SU-DHL-6 (cell line): ENCODE data around the gene NAV2.

Experiments
- H2AFZ ChIP-seq: fragments of 200-600 bp; sonication (generic); 2 replicates; pipeline ENCODE4 v1.6.1; 2014; ENCODE audit warnings: low read depth, mild to moderate bottlenecking, moderate library complexity, mixed read lengths, antibody characterized with exemption, low read length; ENCODE audit not compliant: severe bottlenecking
- H3F3A ChIP-seq: fragments of 200-600 bp; shearing (Covaris generic); 2 replicates; pipeline ENCODE4 v1.6.0; 2016; ENCODE audit warnings: antibody characterized with exemption, mild to moderate bottlenecking; ENCODE audit not compliant: insufficient read depth
- H3K27ac ChIP-seq: fragments of 200-600 bp; sonication (generic); 2 replicates; pipeline ENCODE4 v1.5.1; 2016; ENCODE audit warnings: low read depth, mild to moderate bottlenecking, low read length, moderate library complexity, mixed read lengths
- H3K27me3 ChIP-seq: fragments of 200-600 bp; sonication (generic), shearing (Covaris generic); 2 replicates; pipeline ENCODE4 v1.6.0; 2014; ENCODE audit warnings: mild to moderate bottlenecking, low read length
- H3K36me3 ChIP-seq: fragments of 200-600 bp; sonication (generic); 2 replicates; pipeline ENCODE4 v1.6.1; 2014; ENCODE audit warnings: mild to moderate bottlenecking, low read length, mixed read lengths
- H3K4me2 ChIP-seq: fragments of 300-600, 200-600 bp; shearing (Covaris generic), sonication (generic); 2 replicates; pipeline ENCODE4 v1.6.0; 2014; ENCODE audit warnings: low read length, low read depth, mild to moderate bottlenecking; ENCODE audit not compliant: poor library complexity, severe bottlenecking
- H3K4me3 ChIP-seq: fragments of 200-600 bp; sonication (generic); 2 replicates; pipeline ENCODE4 v1.5.1; 2014; ENCODE audit warnings: antibody characterized with exemption, low read length, mild to moderate bottlenecking, mixed read lengths; ENCODE audit not compliant: insufficient read depth, poor library complexity, severe bottlenecking
- H3K79me2 ChIP-seq: fragments of 200-600 bp; sonication (generic); 2 replicates; pipeline ENCODE4 v1.6.1; 2014; ENCODE audit warnings: mild to moderate bottlenecking, low read length, moderate library complexity; ENCODE audit not compliant: insufficient read depth
- H3K9ac ChIP-seq: fragments of 200-600 bp; sonication (generic); 2 replicates; pipeline ENCODE4 v1.7.0; 2014; ENCODE audit warnings: mild to moderate bottlenecking, low read length
- H3K9me2 ChIP-seq: fragments of 200-600 bp; sonication (generic); replicated peaks from 2 replicates; pipeline ENCODE4 v1.6.1; 2014; ENCODE audit warnings: low read length; ENCODE audit not compliant: insufficient read depth
- H3K9me3 ChIP-seq: fragments of 200-600 bp; sonication (generic); 2 replicates; pipeline ENCODE4 v1.6.1; 2014; ENCODE audit warnings: low read length, mixed read lengths; ENCODE audit not compliant: insufficient read depth
- H4K20me1 ChIP-seq: fragments of 200-600 bp; sonication (generic); 2 replicates; pipeline ENCODE4 v1.6.1; 2014; ENCODE audit warnings: low read depth, mild to moderate bottlenecking, antibody characterized with exemption, low read length, moderate library complexity, mixed read lengths
- EZH2phosphoT487 ChIP-seq: fragments of 200-600 bp; sonication (generic), shearing (Covaris generic); conservative IDR thresholded peaks from 2 replicates; pipeline ENCODE4 v1.6.1; 2018; ENCODE audit warnings: mild to moderate bottlenecking, antibody characterized with exemption, low read length, moderate library complexity, mixed read lengths
- TF ChIP-seq, protein P1 (sequence below): fragments of 200-600 bp; sonication (generic); IDR thresholded peaks from one replicate; pipeline ENCODE4 v1.5.1; 2017; ENCODE audit warnings: antibody characterized with exemption, mild to moderate bottlenecking, low read length, moderate library complexity; ENCODE audit not compliant: insufficient read depth, poor library complexity, severe bottlenecking

The NAV2 gene

DNA sequence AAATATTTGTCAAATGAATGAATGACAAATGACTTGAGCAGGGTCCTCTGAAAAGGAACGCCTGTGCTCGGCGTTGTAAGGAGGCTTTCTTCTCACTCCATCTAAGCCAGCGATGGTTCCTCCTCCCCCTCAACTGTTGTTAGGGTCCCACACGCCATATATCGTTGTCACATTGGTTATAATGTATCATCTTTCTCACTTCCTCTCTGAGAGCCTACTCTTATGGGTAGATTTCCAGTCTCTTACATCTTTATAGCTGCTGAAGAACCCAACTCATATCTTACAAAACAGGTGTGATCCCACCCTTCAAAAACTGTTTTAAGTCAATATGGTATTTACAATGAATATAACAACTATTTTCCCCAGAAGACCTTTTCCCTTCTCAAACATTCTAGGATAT is 81.5 kb downstream of the NAV2 start:
- no peaks in the 10 kb centered on the region for H4K20me1 ChIP-seq
- no peaks in the 10 kb centered on the region for H3K36me3 ChIP-seq
- no peak overlapping the region for H3K4me2 ChIP-seq
- no peak overlapping the region for H3K9ac ChIP-seq
- no peaks in the 10 kb centered on the region for H3K9me3 ChIP-seq
- no peaks in the 10 kb centered on the region for H3K79me2 ChIP-seq
- H2AFZ ChIP-seq, result no peak overlapping the region
- H3K4me3 ChIP-seq, result no peak overlapping the region
- no peak overlapping the region for H3K27ac ChIP-seq
- no peaks in the 10 kb centered on the region for H3F3A ChIP-seq
- no peaks in the 10 kb centered on the region for H3K9me2 ChIP-seq
- TF ChIP-seq, protein P1, sequence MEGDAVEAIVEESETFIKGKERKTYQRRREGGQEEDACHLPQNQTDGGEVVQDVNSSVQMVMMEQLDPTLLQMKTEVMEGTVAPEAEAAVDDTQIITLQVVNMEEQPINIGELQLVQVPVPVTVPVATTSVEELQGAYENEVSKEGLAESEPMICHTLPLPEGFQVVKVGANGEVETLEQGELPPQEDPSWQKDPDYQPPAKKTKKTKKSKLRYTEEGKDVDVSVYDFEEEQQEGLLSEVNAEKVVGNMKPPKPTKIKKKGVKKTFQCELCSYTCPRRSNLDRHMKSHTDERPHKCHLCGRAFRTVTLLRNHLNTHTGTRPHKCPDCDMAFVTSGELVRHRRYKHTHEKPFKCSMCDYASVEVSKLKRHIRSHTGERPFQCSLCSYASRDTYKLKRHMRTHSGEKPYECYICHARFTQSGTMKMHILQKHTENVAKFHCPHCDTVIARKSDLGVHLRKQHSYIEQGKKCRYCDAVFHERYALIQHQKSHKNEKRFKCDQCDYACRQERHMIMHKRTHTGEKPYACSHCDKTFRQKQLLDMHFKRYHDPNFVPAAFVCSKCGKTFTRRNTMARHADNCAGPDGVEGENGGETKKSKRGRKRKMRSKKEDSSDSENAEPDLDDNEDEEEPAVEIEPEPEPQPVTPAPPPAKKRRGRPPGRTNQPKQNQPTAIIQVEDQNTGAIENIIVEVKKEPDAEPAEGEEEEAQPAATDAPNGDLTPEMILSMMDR, result no peak
- no peak for TF ChIP-seq EZH2phosphoT487
- H3K27me3 ChIP-seq, result no peaks in the 10 kb centered on the region

DNA sequence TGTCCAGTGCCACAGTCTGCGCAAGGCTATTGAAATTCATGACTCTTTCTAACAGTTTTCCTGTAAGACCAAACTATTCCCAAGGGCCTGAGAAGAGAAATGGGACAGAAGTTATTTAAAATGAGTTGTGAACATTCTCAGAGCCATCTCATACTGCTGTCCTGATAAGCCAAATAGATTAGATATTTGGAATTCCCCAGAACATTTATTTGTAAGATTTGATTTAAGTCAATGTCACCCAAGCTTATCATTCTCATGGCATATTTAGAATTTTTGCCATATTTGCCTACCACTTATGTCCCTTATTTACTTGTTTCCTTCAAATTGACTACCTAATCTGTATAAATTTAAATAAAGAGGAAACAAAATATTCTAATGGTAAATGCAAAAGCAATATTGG is 82.4 kb downstream of the NAV2 start:
- TF ChIP-seq, protein P1, result no peak
- no peak for TF ChIP-seq EZH2phosphoT487
- Histone ChIP-seq H2AFZ (no peak overlapping the region), H3K36me3 (no peaks in the 10 kb centered on the region), H3K9me2 (no peaks in the 10 kb centered on the region), H4K20me1 (no peaks in the 10 kb centered on the region), H3K9ac (no peak overlapping the region), H3F3A (no peaks in the 10 kb centered on the region), H3K4me3 (no peak overlapping the region), H3K9me3 (no peaks in the 10 kb centered on the region), H3K27me3 (no peaks in the 10 kb centered on the region), H3K79me2 (no peaks in the 10 kb centered on the region), H3K4me2 (no peak overlapping the region), H3K27ac (no peak overlapping the region)

DNA sequence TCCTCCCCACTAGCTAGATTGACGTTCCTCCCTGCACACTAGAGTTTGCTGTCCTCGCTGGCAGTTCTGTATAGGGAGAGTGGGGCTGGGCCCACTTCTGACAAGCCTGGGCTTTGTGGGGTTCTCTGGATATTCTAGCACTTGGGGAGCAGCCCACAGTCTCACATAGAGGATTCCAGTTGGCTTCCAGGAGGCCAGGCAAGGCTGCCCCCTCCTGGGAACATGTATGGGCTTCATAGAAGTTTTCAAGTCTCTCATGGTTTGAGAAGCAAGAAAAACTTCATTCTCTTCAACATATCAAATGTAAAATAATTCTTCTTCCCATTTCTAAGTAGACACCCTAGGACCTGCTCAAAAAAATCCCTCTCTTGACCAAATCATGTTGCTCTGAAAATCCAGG is 87.5 kb downstream of the NAV2 start:
- H3K4me3 ChIP-seq, result no peak overlapping the region
- H3K9me2 ChIP-seq, result no peaks in the 10 kb centered on the region
- H3K36me3 ChIP-seq, result no peaks in the 10 kb centered on the region
- H3K9me3 ChIP-seq, result no peaks in the 10 kb centered on the region
- H3K9ac ChIP-seq, result no peak overlapping the region
- no peaks in the 10 kb centered on the region for H4K20me1 ChIP-seq
- H3K27me3 ChIP-seq, result no peaks in the 10 kb centered on the region
- H3K79me2 ChIP-seq, result no peaks in the 10 kb centered on the region
- no peaks in the 10 kb centered on the region for H3F3A ChIP-seq
- H3K27ac ChIP-seq, result no peak overlapping the region
- no peak overlapping the region for H2AFZ ChIP-seq
- TF ChIP-seq, protein P1, result no peak
- no peak for TF ChIP-seq EZH2phosphoT487
- H3K4me2 ChIP-seq, result no peak overlapping the region
